T-cell (primary cell): ENCODE data around the gene MAL. TPM values are rescaled to one million over a fixed set of nuclear protein-coding genes. Genes with fewer than 3 reads are reported as not detected.

Source experiments
- ATAC-seq, 4 experiments: fragments of 200-7000 bp in 3 of 4; fragments of 150-1000 bp in 1 of 4; cut with Tn5 transposase; replicated peaks in 1 of 4; 1 replicate in 3 of 4; 2 replicates in 1 of 4; pipeline ENCODE4 v1.10.0; 2021; ENCODE audit warnings: moderate library complexity in 3 of 4, mild to moderate bottlenecking in 2 of 4, moderate number of reproducible peaks in 1 of 4
- CTCF ChIA-PET, 2 donors: fragments of 300-600 bp; sonication (Branson Sonifier 250); formaldehyde crosslinking; loops; one replicate each; lab custom pipeline; 2022; ENCODE audit warnings: antibody characterized with exemption in 2 of 2; lab: Charles Lee
- POLR2A ChIA-PET, 2 donors: fragments of 300-600 bp; sonication (Branson Sonifier 250); formaldehyde crosslinking; loops; one replicate each; lab custom pipeline; 2022; ENCODE audit warnings: antibody characterized with exemption in 2 of 2; lab: Charles Lee
- DNase-seq, 35 experiments: peaks; one replicate each; pipeline versions ENCODE4 v3.0.0 to v3.0.0-alpha.2; 2013 to 2023
- H3K27ac ChIP-seq: one replicate; pipeline ENCODE4 v1.5.1; 2013; ENCODE audit warnings: low read length
- H3K27me3 ChIP-seq, 2 experiments: replicated peaks in 1 of 2; 1 replicate in 1 of 2; 2 replicates in 1 of 2; pipeline versions ENCODE4 v1.6.1 to v1.7.0; 2013; ENCODE audit warnings: low read length in 1 of 2, mixed read lengths in 1 of 2; ENCODE audit not compliant: control insufficient read depth in 2 of 2, insufficient read depth in 2 of 2; ENCODE audit errors: extremely low read depth in 1 of 2
- H3K36me3 ChIP-seq, 2 donors: 1 replicate in 1 of 2; 2 replicates in 1 of 2; pipeline versions ENCODE4 v1.6.1 to v1.7.0; 2013; ENCODE audit warnings: low read length in 1 of 2; ENCODE audit not compliant: control insufficient read depth in 2 of 2, insufficient read depth in 1 of 2; ENCODE audit errors: extremely low read depth in 1 of 2
- H3K4me1 ChIP-seq, 2 experiments: 1 replicate in 1 of 2; 2 replicates in 1 of 2; pipeline versions ENCODE4 v1.6.1 to v1.7.0; 2013; ENCODE audit warnings: low read length in 2 of 2, mixed read lengths in 1 of 2; ENCODE audit not compliant: insufficient read depth in 2 of 2, control insufficient read depth in 1 of 2; ENCODE audit errors: extremely low read depth in 1 of 2
- H3K4me3 ChIP-seq, 2 donors: 1 replicate in 1 of 2; 2 replicates in 1 of 2; pipeline versions ENCODE4 v1.5.1 to v1.7.0; 2013; ENCODE audit warnings: mild to moderate bottlenecking in 2 of 2, low read length in 1 of 2, moderate library complexity in 1 of 2; ENCODE audit not compliant: control insufficient read depth in 1 of 2; ENCODE audit errors: extremely low read depth in 1 of 2
- H3K9me3 ChIP-seq: 2 replicates; pipeline ENCODE4 v1.7.0; 2013
- H3K27ac Mint-ChIP-seq, 2 donors: one replicate each; pipeline ENCODE4 v1.8.0; 2020 to 2021; ENCODE audit warnings: mild to moderate bottlenecking in 2 of 2, mixed read lengths in 2 of 2
- H3K27me3 Mint-ChIP-seq, 2 donors: one replicate each; pipeline ENCODE4 v1.8.0; 2021 to 2022; ENCODE audit warnings: mixed read lengths in 2 of 2
- H3K36me3 Mint-ChIP-seq: one replicate; pipeline ENCODE4 v1.8.0; 2021; ENCODE audit warnings: mixed read lengths
- H3K4me1 Mint-ChIP-seq, 3 donors: one replicate each; pipeline ENCODE4 v1.8.0; 2020 to 2022; ENCODE audit warnings: mixed read lengths in 3 of 3, mild to moderate bottlenecking in 1 of 3
- H3K4me3 Mint-ChIP-seq, 3 donors: one replicate each; pipeline ENCODE4 v1.8.0; 2020 to 2022; ENCODE audit warnings: mild to moderate bottlenecking in 3 of 3, mixed read lengths in 3 of 3, moderate library complexity in 3 of 3
- H3K9me3 Mint-ChIP-seq, 3 donors: one replicate each; pipeline ENCODE4 v1.8.0; 2020 to 2022; ENCODE audit warnings: mixed read lengths in 3 of 3
- WGBS: methylation state at CpG from one replicate; pipeline ENCODE4 v1.1.5; 2013; ENCODE audit warnings: missing lambda C conversion rate; ENCODE audit not compliant: insufficient coverage; 5-methylcytosine and 5-hydroxymethylcytosine counted together
- total RNA-seq, 35 experiments: library from RNA in 6 of 35; stranded (reverse) in 6 of 35; fragments of 120-200 nt in 1 of 35; gene quantifications; one replicate each; pipeline versions ENCODE4 v1.2.1 to v1.2.4 and lab custom pipeline; 2013 to 2026

The MAL gene
- total RNA-seq, 5 donors from 2014 or later (not counting 1 experiment from before 2014, with no cell fraction given), result 129 to 179 (median 150) TPM

GRCh38 chr2:94996305-94997100, 29.0 kb upstream of the MAL start:
- H3K36me3 ChIP-seq, result no peaks in the 10 kb centered on the region
- H3K4me3 Mint-ChIP-seq, result no peak overlapping the region
- peaks cover 0 to 6% of the 10 kb centered on the region in 2 experiments for H3K4me1 ChIP-seq
- no peak overlapping the region for H3K4me3 ChIP-seq
- WGBS, result 91% methylated on average over 8 of the region's 23 CpGs
- H3K27ac ChIP-seq, result no peak overlapping the region
- no peaks in the 10 kb centered on the region for H3K9me3 Mint-ChIP-seq
- POLR2A ChIA-PET, result no interaction called here
- no peak for ATAC-seq
- H3K27me3 Mint-ChIP-seq, result peaks cover 14 to 35% of the 10 kb centered on the region in 2 donors
- no peaks in the 10 kb centered on the region for H3K9me3 ChIP-seq
- CTCF ChIA-PET, result no interaction called here
- H3K27me3 ChIP-seq, result peaks cover 0 to 52% of the 10 kb centered on the region in 2 experiments
- H3K36me3 Mint-ChIP-seq, result no peaks in the 10 kb centered on the region
- peaks cover 0 to 2% (median 0%) of the 10 kb centered on the region in 3 donors for H3K4me1 Mint-ChIP-seq
- H3K27ac Mint-ChIP-seq, result no peak overlapping the region
- DNase-seq, result no peak

DNA sequence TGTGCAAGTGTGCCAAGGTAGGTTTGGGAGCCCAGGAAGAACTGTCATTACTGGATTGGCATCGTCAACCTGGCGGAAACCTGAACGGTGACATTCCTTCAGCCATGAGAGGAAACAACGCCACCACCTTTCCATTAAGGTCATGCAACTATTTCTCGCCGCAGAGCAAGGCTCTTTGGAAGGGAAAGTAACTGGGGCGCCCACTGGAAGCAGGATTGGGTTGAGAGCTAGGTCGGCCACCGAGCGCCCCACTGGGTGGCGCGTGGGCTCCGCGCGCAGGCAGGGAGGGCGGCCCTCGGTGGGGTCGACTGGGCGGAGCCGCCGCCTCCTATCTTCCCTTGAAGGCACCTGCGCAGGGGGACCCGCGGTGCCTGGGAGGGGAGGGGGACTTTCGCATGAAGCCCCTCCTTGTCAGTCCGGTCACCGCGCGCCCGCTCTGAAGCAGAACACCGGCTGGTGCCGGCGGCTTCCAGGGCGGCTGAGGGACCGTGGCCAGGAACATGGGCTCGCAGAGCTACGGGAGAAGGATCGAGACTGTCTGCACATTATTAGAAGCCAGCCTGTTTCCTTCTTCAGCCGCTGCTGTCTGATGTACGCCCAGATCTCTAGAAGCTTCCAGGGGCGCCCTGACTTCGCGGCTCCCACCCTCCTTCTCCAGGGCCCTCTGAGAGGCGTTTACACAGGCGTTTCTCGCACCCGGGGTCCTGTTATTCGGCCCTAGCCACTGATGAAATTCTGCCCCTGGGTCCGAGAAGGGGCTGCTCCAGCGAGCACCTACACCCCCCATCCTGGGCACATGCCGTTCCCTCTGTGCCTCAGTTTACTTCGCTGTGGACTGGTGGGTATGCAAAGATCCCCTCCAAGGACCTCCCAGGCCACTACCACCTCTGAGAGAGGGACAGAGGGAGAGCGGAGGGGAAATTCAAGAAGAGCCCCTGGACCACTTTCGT, 27.3 kb upstream of the MAL start:
- ATAC-seq (peak in 1 of 4 experiments; percentile 61), DNase-seq (peak in 1 of 35 experiments; percentile 8)
- H3K4me3 Mint-ChIP-seq, result peak overlapping the region in 1 of 3 donors; percentile 13
- no peaks in the 10 kb centered on the region for H3K9me3 Mint-ChIP-seq
- no peak overlapping the region for H3K27ac Mint-ChIP-seq
- WGBS, result 30% methylated on average over 33 of the region's 54 CpGs
- no peak overlapping the region for H3K27ac ChIP-seq
- H3K27me3 ChIP-seq, result peaks cover 0 to 52% of the 10 kb centered on the region in 2 experiments
- H3K36me3 ChIP-seq, result no peaks in the 10 kb centered on the region
- H3K4me3 ChIP-seq, result no peak overlapping the region
- peaks cover 14 to 31% of the 10 kb centered on the region in 2 donors for H3K27me3 Mint-ChIP-seq
- peaks cover 0 to 2% (median 0%) of the 10 kb centered on the region in 3 donors for H3K4me1 Mint-ChIP-seq
- H3K9me3 ChIP-seq, result no peaks in the 10 kb centered on the region
- ChIA-PET POLR2A (no interaction called here), CTCF (interaction anchor here (0.5 to 0.7 kb wide), 2 partner anchors 81 to 117 kb away, joined by 3 read pairs; no protein-coding TSS in a partner anchor)
- no peaks in the 10 kb centered on the region for H3K36me3 Mint-ChIP-seq
- H3K4me1 ChIP-seq, result peaks cover 0 to 6% of the 10 kb centered on the region in 2 experiments

DNA sequence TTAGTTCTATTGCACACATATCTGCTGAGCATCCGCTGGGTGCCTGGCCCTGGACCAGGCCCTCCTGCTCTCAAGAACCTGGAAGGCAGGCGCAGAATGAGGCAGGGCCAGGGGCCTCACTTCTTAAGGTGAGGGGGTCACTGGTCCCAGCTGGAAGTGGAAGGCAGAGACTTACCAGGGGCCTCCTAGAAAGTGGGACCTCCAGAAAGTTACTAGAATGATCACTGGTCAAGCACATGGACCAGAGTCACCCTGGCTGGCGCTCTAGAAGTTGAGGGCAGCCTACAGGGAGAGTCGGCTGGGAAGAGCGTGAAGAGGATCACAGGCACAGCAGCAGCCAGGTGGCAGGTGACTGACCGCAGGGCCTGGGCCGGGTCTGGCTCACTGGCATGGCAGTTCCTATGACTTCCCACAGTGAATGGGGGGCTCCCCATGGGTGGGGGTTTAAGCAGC, 26.1 kb upstream of the MAL start:
- peaks cover 0 to 3% (median 2%) of the 10 kb centered on the region in 3 donors for H3K4me1 Mint-ChIP-seq
- ChIA-PET POLR2A (no interaction called here), CTCF (interaction anchor here in 1 of 2 donors (0.7 kb wide), 1 partner anchor 80 kb away, joined by 3 read pairs; no protein-coding TSS in a partner anchor)
- Histone ChIP-seq H3K4me3 (no peak overlapping the region), H3K27me3 (peaks cover 0 to 49% of the 10 kb centered on the region in 2 experiments), H3K9me3 (no peaks in the 10 kb centered on the region), H3K27ac (no peak overlapping the region), H3K4me1 (peaks cover 0 to 7% of the 10 kb centered on the region in 2 experiments), H3K36me3 (no peaks in the 10 kb centered on the region)
- no peaks in the 10 kb centered on the region for H3K9me3 Mint-ChIP-seq
- H3K36me3 Mint-ChIP-seq, result no peaks in the 10 kb centered on the region
- peak overlapping the region in 1 of 3 donors; percentile 13 for H3K4me3 Mint-ChIP-seq
- H3K27ac Mint-ChIP-seq, result no peak overlapping the region
- 93% methylated on average over 7 of the region's 7 CpGs for WGBS
- DNase-seq (no peak), ATAC-seq (no peak)
- H3K27me3 Mint-ChIP-seq, result peaks cover 17 to 30% of the 10 kb centered on the region in 2 donors

DNA sequence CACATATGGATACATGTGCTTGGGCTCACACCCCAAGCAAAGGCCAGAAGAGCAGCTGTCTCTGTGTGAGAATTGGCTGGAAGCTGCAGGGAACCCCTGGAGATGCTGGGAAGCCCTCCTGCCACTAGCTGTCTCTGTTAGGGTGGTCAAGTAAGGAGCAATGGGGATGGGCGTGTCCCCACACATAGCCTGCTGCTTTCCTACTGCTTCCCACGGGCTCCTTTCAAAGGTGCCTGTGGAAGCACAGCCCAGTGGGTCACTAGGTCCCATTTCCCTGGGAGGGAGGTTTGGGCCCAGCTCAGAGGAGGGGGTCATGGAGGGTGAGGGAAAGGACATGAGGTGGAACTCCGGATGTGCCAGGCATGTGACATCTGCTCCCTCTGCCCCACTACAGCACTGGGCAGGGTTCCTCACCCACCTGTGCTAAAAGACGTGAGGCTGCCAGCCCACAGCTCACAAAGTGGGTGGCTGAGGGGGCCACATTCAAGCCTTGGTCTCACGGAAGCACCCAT, 24.4 kb upstream of the MAL start:
- Histone ChIP-seq H3K9me3 (no peaks in the 10 kb centered on the region), H3K4me3 (no peak overlapping the region), H3K27me3 (peaks cover 0 to 46% of the 10 kb centered on the region in 2 experiments), H3K36me3 (no peaks in the 10 kb centered on the region), H3K4me1 (peaks cover 0 to 8% of the 10 kb centered on the region in 2 experiments), H3K27ac (no peak overlapping the region)
- DNase-seq (no peak), ATAC-seq (no peak)
- no peak overlapping the region for H3K27ac Mint-ChIP-seq
- no peak overlapping the region for H3K4me3 Mint-ChIP-seq
- peaks cover 20 to 26% of the 10 kb centered on the region in 2 donors for H3K27me3 Mint-ChIP-seq
- no peaks in the 10 kb centered on the region for H3K36me3 Mint-ChIP-seq
- ChIA-PET POLR2A (no interaction called here), CTCF (no interaction called here)
- peaks cover 0 to 6% (median 5%) of the 10 kb centered on the region in 3 donors for H3K4me1 Mint-ChIP-seq
- WGBS, result 62% methylated on average over 3 of the region's 5 CpGs
- H3K9me3 Mint-ChIP-seq, result no peaks in the 10 kb centered on the region

- H3K27ac Mint-ChIP-seq, result no peak overlapping the region
- ChIA-PET CTCF (no interaction called here), POLR2A (no interaction called here)
- H3K36me3 ChIP-seq, result no peaks in the 10 kb centered on the region
- no peak overlapping the region for H3K4me3 ChIP-seq
- peaks cover 0 to 6% (median 5%) of the 10 kb centered on the region in 3 donors for H3K4me1 Mint-ChIP-seq
- peaks cover 20 to 26% of the 10 kb centered on the region in 2 donors for H3K27me3 Mint-ChIP-seq
- no peak for ATAC-seq
- no peaks in the 10 kb centered on the region for H3K9me3 ChIP-seq
- H3K27me3 ChIP-seq, result peaks cover 0 to 46% of the 10 kb centered on the region in 2 experiments
- peaks cover 0 to 8% of the 10 kb centered on the region in 2 experiments for H3K4me1 ChIP-seq
- H3K36me3 Mint-ChIP-seq, result no peaks in the 10 kb centered on the region
- WGBS, result 89% methylated on average over 2 of the region's 2 CpGs
- no peak overlapping the region for H3K4me3 Mint-ChIP-seq
- no peak overlapping the region for H3K27ac ChIP-seq
- no peaks in the 10 kb centered on the region for H3K9me3 Mint-ChIP-seq
- DNase-seq, result no peak
These were observed 23.8 kb upstream of the MAL start for GRCh38 chr2:95001701-95002100.

DNA sequence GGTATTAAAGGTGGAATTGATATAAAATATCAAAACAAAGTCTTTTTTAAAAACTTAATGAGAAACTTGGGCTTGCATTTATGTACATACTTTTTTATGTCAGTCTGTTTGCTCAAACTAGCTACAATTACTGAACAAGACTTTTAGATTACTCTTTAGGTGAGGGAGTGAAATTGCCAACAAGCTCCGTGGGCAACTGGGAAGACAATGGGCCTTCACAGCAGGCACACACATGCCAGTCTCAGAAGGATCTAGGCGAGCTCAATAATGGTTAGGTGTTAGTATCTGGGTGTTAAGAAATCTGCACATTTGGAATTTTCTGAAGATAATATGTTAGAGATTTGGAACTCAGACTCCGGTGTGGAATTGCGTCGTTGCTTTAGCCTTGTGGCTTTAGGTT, 23.0 kb upstream of the MAL start:
- H3K4me3 Mint-ChIP-seq, result no peak overlapping the region

More for the DNA sequence above, 23.0 kb upstream of the MAL start:
- H3K27me3 Mint-ChIP-seq, result peaks cover 12 to 20% of the 10 kb centered on the region in 2 donors
- no peaks in the 10 kb centered on the region for H3K36me3 ChIP-seq
- no peaks in the 10 kb centered on the region for H3K36me3 Mint-ChIP-seq
- no peak overlapping the region for H3K4me3 ChIP-seq
- ChIA-PET CTCF (no interaction called here), POLR2A (no interaction called here)
- WGBS, result 73% methylated on average over 2 of the region's 5 CpGs
- H3K9me3 Mint-ChIP-seq, result no peaks in the 10 kb centered on the region
- no peak overlapping the region for H3K27ac Mint-ChIP-seq
- ATAC-seq, result no peak
- H3K9me3 ChIP-seq, result no peaks in the 10 kb centered on the region
- no peak overlapping the region for H3K27ac ChIP-seq
- peaks cover 0 to 49% of the 10 kb centered on the region in 2 experiments for H3K27me3 ChIP-seq
- peaks cover 0 to 6% (median 5%) of the 10 kb centered on the region in 3 donors for H3K4me1 Mint-ChIP-seq
- peaks cover 0 to 8% of the 10 kb centered on the region in 2 experiments for H3K4me1 ChIP-seq
- no peak for DNase-seq
